Measurements from ENCODE around the gene GPER1. TPM values are rescaled to one million over a fixed set of nuclear protein-coding genes. Genes with fewer than 3 reads are reported as not detected.
"Not testable (repeated sequence)": the region's sequence is repeated elsewhere in the genome, so short reads cannot be mapped to it uniquely, and the experiment has no call there.

Gene GPER1
- total RNA-seq, 1 donor from 2014 or later = 26.0 TPM

DNA sequence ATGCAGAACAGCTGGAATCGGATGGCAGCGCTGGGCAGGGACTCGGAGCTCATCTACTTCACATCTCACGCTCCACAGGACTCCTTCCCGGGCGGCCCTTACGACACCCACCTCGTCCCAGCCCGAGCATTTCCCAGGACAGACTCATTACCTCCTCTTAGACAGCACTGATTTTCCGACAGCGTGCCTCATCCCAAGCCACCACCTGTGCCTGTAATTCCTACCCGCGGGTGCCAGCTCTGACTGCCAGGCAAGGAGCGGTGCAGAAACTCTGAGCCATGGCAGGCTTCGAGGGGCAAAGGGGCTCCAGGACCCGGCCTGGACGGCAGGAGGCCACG lies 25.6 kb downstream of the GPER1 start:
- Histone ChIP-seq H3K36me3 (no peaks in the 10 kb centered on the region), H3K27ac (no peak overlapping the region), H3K9me3 (no peaks in the 10 kb centered on the region), H3K27me3 (ENCODE audit: low read depth) (no peaks in the 10 kb centered on the region), H3K4me1 (no peaks in the 10 kb centered on the region), H3K4me3 (no peak overlapping the region)
- ATAC-seq (no peak), DNase-seq (no peak)
- intact Hi-C loops (cut with DNase I) = no loop called here
- TF ChIP-seq, protein P1, sequence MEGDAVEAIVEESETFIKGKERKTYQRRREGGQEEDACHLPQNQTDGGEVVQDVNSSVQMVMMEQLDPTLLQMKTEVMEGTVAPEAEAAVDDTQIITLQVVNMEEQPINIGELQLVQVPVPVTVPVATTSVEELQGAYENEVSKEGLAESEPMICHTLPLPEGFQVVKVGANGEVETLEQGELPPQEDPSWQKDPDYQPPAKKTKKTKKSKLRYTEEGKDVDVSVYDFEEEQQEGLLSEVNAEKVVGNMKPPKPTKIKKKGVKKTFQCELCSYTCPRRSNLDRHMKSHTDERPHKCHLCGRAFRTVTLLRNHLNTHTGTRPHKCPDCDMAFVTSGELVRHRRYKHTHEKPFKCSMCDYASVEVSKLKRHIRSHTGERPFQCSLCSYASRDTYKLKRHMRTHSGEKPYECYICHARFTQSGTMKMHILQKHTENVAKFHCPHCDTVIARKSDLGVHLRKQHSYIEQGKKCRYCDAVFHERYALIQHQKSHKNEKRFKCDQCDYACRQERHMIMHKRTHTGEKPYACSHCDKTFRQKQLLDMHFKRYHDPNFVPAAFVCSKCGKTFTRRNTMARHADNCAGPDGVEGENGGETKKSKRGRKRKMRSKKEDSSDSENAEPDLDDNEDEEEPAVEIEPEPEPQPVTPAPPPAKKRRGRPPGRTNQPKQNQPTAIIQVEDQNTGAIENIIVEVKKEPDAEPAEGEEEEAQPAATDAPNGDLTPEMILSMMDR (IDR thresholded peaks at IDR 0.05) = no peak

DNA sequence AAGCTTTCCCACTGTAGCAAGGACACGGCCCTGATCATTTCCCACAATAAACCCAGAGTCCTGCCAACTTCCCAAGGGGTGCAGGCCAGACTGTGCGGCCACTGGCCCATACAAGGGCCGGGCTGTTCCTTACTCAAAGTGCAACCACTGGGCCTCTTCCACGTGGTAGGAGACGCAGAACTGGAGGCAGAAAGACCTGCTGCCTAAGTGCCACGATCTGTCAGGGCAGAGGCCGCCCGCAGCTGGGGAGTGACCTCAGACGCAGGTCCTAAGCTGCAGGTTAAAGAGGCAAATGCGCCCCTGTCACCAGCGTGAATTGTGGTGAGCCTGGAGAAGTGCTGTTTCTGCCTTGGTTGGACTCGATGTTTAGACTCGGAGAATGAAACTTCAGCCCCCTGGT lies 26.2 kb downstream of the GPER1 start:
- H3K4me1 ChIP-seq = no peaks in the 10 kb centered on the region
- no peaks in the 10 kb centered on the region for H3K27me3 ChIP-seq (ENCODE audit: low read depth)
- no peak overlapping the region for H3K4me3 ChIP-seq
- no peaks in the 10 kb centered on the region for H3K36me3 ChIP-seq
- no peaks in the 10 kb centered on the region for H3K9me3 ChIP-seq
- TF ChIP-seq, protein P1 (IDR thresholded peaks at IDR 0.05) = no peak
- no peak for ATAC-seq
- H3K27ac ChIP-seq = no peak overlapping the region
- intact Hi-C loops (cut with DNase I) = no loop called here
- no peak for DNase-seq

DNA sequence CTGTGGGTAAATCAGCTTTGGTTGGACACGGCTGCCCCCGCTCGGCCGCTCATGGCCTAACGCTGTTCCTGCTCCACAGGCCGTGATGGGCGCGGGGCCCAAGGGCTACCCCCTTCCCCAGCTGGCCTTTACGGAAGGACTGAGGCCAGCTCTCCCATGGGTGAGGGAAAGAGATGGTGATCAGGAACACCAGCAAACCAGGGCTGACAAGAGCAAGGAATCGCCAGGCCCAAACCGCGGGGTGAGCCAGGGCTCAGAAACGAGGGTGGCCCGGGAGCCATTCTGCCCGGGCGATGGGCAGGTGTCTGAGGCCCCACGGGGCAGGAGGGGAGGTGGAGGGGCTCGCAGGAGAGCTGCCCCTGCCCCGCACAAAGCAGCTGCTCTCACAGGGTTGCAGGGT lies 26.6 kb downstream of the GPER1 start:
- DNase-seq = peak; percentile 25
- Histone ChIP-seq H3K9me3 (no peaks in the 10 kb centered on the region), H3K4me1 (no peaks in the 10 kb centered on the region), H3K4me3 (no peak overlapping the region), H3K27ac (no peak overlapping the region), H3K27me3 (ENCODE audit: low read depth) (no peaks in the 10 kb centered on the region), H3K36me3 (no peaks in the 10 kb centered on the region)
- no peak for ATAC-seq
- TF ChIP-seq, protein P1 (IDR thresholded peaks at IDR 0.05) = no peak
- intact Hi-C loops (cut with DNase I) = no loop called here

DNA sequence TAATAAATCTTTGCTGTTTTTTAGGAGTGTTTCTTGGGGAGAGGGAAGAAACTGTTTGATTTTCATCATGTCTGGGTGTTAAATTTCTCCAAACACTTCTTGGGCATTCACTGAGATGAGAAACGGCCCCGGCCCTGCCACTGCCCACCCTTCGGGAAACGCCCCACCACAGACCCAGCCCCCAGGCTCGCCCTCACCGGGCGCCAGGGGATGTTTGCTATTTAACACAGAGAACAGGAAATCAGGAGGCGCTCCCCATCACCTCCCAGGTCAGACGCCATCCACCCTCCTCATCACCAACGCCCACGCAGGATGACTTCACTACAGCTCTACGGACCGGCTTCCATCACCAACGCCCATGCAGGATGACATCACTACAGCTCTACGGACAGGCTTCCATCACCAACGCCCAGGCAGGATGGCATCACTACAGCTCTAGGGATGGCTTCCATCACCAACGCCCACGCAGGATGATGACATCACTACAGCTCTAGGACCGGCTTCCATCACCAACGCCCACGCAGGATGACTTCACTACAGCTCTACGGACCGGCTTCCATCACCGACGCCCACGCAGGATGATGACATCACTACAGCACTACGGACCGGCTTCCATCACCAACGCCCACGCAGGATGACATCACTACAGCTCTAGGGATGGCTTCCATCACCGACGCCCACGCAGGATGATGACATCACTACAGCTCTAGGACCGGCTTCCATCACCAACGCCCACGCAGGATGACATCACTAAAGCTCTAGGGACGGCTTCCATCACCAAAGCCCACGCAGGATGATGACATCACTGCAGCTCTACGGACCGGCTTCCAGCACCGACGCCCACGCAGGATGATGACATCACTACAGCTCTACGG lies 27.5 kb downstream of the GPER1 start:
- H3K4me3 ChIP-seq; intact Hi-C loops (cut with DNase I); H3K27me3 ChIP-seq (ENCODE audit: low read depth); H3K4me1 ChIP-seq; H3K27ac ChIP-seq; H3K36me3 ChIP-seq; H3K9me3 ChIP-seq; ATAC-seq: not testable (repeated sequence)
- peak; percentile 29 for DNase-seq

DNA sequence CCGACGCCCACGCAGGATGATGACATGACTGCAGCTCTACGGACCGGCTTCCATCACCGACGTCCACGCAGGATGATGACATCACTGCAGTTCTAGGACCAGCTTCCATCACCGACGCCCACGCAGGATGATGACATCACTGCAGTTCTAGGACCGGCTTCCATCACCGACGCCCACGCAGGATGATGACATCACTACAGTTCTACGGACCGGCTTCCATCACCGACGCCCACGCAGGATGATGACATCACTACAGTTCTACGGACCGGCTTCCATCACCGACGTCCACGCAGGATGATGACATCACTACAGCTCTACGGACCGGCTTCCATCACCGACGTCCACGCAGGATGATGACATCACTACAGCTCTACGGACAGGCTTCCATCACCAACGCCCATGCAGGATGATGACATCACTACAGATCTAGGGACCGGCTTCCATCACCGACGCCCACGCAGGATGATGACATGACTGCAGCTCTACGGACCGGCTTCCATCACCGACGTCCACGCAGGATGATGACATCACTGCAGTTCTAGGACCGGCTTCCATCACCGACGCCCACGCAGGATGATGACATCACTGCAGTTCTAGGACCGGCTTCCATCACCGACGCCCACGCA lies 28.6 kb downstream of the GPER1 start:
- H3K27me3 ChIP-seq (ENCODE audit: low read depth); H3K9me3 ChIP-seq; H3K36me3 ChIP-seq; H3K4me1 ChIP-seq; ATAC-seq; H3K27ac ChIP-seq; intact Hi-C loops (cut with DNase I); H3K4me3 ChIP-seq: not testable (repeated sequence)
- peak; percentile 10 for DNase-seq

DNA sequence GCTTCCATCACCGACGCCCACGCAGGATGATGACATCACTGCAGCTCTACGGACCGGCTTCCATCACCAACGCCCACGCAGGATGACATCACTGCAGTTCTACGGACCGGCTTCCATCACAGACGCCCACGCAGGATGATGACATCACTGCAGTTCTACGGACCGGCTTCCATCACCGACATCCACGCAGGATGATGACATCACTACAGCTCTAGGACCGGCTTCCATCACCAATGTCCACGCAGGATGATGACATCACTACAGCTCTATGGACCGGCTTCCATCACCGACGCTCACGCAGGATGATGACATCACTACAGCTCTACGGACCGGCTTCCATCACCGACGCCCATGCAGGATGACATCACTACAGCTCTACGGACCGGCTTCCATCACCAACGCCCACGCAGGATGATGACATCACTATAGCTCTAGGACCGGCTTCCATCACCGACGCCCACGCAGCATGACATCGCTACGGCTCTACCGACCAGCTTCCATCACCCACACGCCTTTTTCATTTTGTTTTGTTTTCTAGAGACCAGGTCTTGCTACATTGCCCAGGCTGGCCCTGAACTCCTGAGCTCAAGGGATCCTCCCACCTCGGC lies 29.5 kb downstream of the GPER1 start:
- no peaks in the 10 kb centered on the region for H3K27me3 ChIP-seq (ENCODE audit: low read depth)
- H3K4me3 ChIP-seq = no peak overlapping the region
- H3K27ac ChIP-seq = no peak overlapping the region
- H3K4me1 ChIP-seq = no peaks in the 10 kb centered on the region
- TF ChIP-seq, protein P1 (IDR thresholded peaks at IDR 0.05) = no peak
- ATAC-seq (no peak), DNase-seq (peak; percentile 43)
- H3K36me3 ChIP-seq = no peaks in the 10 kb centered on the region
- intact Hi-C loops (cut with DNase I) = no loop called here
- H3K9me3 ChIP-seq = no peaks in the 10 kb centered on the region
